ENCODE measurements around the gene TNS1. TPM values are rescaled to one million over a fixed set of nuclear protein-coding genes. Genes with fewer than 3 reads are reported as not detected.

Gene TNS1
- total and polyA plus RNA-seq, 2 donors from 2014 or later = 44.8 to 471 TPM

DNA sequence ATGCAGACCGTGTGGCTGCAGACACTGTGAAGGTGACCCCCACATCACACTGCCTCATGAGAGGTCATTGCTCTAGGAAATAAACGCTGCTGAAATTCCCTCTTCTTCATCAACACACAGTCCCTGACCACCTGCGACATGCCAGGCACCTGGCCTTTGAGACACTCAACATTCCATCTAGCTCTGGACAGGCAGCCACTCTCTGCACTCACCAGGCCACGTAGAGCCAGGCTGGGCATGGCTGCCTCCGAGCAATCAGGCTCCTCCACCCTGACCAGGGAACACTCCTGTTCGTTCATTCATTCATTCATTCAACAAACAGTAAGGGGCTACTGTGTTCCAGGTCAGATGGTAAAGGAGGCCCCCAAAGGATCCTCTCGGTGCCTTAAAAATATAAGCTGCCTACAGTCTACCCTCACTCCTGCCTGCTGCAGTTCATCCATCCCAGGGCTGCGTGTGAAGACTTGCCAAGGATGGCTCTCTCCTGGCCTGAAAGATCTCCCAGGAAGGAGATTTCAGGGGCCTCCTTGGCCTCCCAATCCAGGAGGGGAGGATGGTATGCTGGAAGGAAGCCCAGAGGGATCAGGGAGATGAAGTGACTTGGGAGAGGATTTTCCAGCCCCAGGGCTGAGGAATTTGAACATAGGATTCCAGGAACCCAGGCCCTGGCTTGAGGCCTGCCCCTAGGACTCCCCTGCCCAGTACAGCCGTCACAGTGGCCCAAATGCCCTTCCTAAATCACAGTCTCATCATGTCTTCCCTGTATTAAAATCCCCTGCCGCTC is 66.7 kb downstream of the TNS1 start:
- TF ChIP-seq, protein P1, sequence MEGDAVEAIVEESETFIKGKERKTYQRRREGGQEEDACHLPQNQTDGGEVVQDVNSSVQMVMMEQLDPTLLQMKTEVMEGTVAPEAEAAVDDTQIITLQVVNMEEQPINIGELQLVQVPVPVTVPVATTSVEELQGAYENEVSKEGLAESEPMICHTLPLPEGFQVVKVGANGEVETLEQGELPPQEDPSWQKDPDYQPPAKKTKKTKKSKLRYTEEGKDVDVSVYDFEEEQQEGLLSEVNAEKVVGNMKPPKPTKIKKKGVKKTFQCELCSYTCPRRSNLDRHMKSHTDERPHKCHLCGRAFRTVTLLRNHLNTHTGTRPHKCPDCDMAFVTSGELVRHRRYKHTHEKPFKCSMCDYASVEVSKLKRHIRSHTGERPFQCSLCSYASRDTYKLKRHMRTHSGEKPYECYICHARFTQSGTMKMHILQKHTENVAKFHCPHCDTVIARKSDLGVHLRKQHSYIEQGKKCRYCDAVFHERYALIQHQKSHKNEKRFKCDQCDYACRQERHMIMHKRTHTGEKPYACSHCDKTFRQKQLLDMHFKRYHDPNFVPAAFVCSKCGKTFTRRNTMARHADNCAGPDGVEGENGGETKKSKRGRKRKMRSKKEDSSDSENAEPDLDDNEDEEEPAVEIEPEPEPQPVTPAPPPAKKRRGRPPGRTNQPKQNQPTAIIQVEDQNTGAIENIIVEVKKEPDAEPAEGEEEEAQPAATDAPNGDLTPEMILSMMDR (IDR thresholded peaks at IDR 0.05; ENCODE audit: borderline replicate concordance, extremely low read depth, insufficient read depth) = no peak
- intact Hi-C loops (cut with DNase I) = no loop called here

DNA sequence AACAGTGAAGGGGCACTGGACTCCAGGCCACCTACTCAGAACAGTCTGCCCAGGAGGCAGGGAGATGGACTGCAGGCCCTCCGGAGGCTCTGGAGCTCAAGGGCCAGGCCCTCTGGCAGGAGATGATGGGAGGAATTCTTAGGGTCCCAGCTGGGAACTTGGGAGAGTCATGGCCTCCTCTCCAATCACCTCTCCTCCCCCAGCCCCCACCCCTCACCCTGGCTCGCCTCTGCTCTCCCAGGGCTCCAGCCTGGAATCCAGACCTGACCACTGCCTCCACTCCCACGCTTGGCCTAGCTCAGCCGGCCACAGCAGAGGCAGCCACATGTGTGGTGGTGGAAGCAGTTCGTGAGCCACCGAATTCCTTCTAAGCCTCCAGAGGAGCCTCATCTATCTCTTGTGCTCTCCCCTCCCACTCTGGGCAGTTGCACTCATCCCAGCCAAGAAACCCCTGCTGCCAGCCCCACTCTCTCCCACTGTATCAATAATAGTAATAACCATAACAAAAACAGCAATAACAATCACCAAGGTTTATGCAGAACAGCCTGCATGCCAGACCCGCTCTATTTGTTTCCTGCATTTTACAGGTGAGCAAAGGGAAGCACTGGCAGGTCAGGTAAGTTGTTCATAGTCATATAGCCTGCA is 67.4 kb downstream of the TNS1 start:
- peak overlapping the region in 2 of 3 donors; percentile 0 to 69 for H3K9ac ChIP-seq (ENCODE audit: low read length in 3 of 3)
- peak overlapping the region in 2 of 3 donors; percentile 40 to 93 for H3K4me3 ChIP-seq (ENCODE audit: low read length in 3 of 3)

More for the DNA sequence above, 66.7 kb downstream of the TNS1 start:
- peak overlapping the region; percentile 87 to 93 for H3K27ac ChIP-seq (ENCODE audit: low read depth in 2 of 2, low read length in 2 of 2)
- no peaks in the 10 kb centered on the region for H3K27me3 ChIP-seq (ENCODE audit: control insufficient read depth, insufficient read depth, low read length)
- H3K4me3 ChIP-seq (ENCODE audit: low read length in 3 of 3) = peak overlapping the region in 2 of 3 donors; percentile 40 to 93
- DNase-seq (peak in 1 of 5 donors; percentile 45), FAIRE-seq (no peak)
- peaks cover 5 to 87% (median 69%) of the 10 kb centered on the region in 3 donors for H3K4me1 ChIP-seq (ENCODE audit: control insufficient read depth in 2 of 3, insufficient read depth in 2 of 3, low read depth in 1 of 3, low read length in 3 of 3)
- peaks cover 0 to 32% (median 4%) of the 10 kb centered on the region in 3 donors for H3K36me3 ChIP-seq (ENCODE audit: control insufficient read depth in 2 of 3, insufficient read depth in 3 of 3, low read length in 3 of 3)
- peak overlapping the region in 1 of 3 donors; percentile 69 for H3K9ac ChIP-seq (ENCODE audit: low read length in 3 of 3)
- H3K9me3 ChIP-seq (ENCODE audit: control insufficient read depth in 2 of 3, insufficient read depth in 1 of 3, low read length in 3 of 3) = no peaks in the 10 kb centered on the region

DNA sequence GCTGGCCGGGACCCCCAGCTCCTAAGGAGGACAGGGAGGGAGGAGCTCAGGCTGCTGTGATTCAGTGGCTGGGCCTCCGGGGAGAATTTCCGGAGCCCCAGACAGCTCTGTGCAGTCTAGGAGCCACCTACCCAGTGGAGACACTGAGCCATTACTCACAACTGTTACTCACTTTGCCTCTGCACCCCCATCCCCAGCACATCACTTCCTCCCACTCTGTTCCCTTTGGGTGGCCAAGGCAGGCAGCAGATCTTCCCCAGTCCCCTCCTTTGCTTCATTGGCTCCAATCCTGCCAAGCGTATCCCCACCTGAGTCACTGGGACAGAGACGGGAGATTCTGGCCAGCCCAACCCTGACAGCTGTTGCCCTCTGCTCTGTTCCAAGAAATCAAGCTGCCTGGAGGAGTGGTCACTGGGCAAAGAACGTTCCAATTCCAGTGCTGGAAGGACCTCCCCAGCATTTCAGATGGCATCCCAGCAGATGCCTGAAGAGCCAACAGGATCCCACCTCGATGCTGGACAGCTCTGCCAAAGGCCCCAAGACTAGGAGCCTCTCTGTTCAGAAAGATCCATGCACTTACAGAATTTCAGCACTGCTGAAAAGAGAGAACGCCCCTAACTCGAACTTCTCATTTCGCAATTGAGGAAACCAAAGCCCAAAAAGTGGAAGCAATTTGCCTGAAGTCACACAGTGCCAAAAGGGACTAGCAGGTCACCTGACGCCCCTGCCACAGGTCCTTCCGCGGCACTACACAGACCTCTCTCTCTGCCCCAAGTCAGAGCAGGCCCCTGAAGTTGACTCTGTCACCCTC is 68.3 kb downstream of the TNS1 start:
- H3K36me3 ChIP-seq (ENCODE audit: control insufficient read depth in 2 of 3, insufficient read depth in 3 of 3, low read length in 3 of 3) = peaks cover 0 to 35% (median 4%) of the 10 kb centered on the region in 3 donors
- H3K4me3 ChIP-seq (ENCODE audit: low read length in 3 of 3) = peak overlapping the region in 2 of 3 donors; percentile 39 to 93
- H3K27ac ChIP-seq (ENCODE audit: low read depth in 2 of 2, low read length in 2 of 2) = peak overlapping the region; percentile 87 to 91
- DNase-seq (peak in 2 of 5 donors; percentile 40 to 76), FAIRE-seq (no peak)
- peaks cover 5 to 91% (median 78%) of the 10 kb centered on the region in 3 donors for H3K4me1 ChIP-seq (ENCODE audit: control insufficient read depth in 2 of 3, insufficient read depth in 2 of 3, low read depth in 1 of 3, low read length in 3 of 3)
- H3K9ac ChIP-seq (ENCODE audit: low read length in 3 of 3) = peak overlapping the region in 2 of 3 donors; percentile 43 to 69
- intact Hi-C loops (cut with DNase I) = no loop called here
- TF ChIP-seq, protein P1 (IDR thresholded peaks at IDR 0.05; ENCODE audit: borderline replicate concordance, extremely low read depth, insufficient read depth) = no peak
- no peaks in the 10 kb centered on the region for H3K27me3 ChIP-seq (ENCODE audit: control insufficient read depth, insufficient read depth, low read length)
- H3K9me3 ChIP-seq (ENCODE audit: control insufficient read depth in 2 of 3, insufficient read depth in 1 of 3, low read length in 3 of 3) = no peaks in the 10 kb centered on the region

More for the DNA sequence above, 67.4 kb downstream of the TNS1 start:
- H3K9me3 ChIP-seq (ENCODE audit: control insufficient read depth in 2 of 3, insufficient read depth in 1 of 3, low read length in 3 of 3) = no peaks in the 10 kb centered on the region
- peaks cover 0 to 35% (median 4%) of the 10 kb centered on the region in 3 donors for H3K36me3 ChIP-seq (ENCODE audit: control insufficient read depth in 2 of 3, insufficient read depth in 3 of 3, low read length in 3 of 3)
- intact Hi-C loops (cut with DNase I) = no loop called here
- DNase-seq (peak in 2 of 5 donors; percentile 41 to 81), FAIRE-seq (no peak)
- H3K4me1 ChIP-seq (ENCODE audit: control insufficient read depth in 2 of 3, insufficient read depth in 2 of 3, low read depth in 1 of 3, low read length in 3 of 3) = peaks cover 5 to 91% (median 75%) of the 10 kb centered on the region in 3 donors
- TF ChIP-seq, protein P1 (IDR thresholded peaks at IDR 0.05; ENCODE audit: borderline replicate concordance, extremely low read depth, insufficient read depth) = no peak
- peak overlapping the region; percentile 87 to 91 for H3K27ac ChIP-seq (ENCODE audit: low read depth in 2 of 2, low read length in 2 of 2)
- H3K27me3 ChIP-seq (ENCODE audit: control insufficient read depth, insufficient read depth, low read length) = no peaks in the 10 kb centered on the region
